ENCODE data around the gene HOXC9.

Gene HOXC9

GRCh38 chr12:53991077-53991460 lies 8.9 kb upstream of the HOXC9 start:
- no peak for TF ChIP-seq POLR2AphosphoS5 (IDR thresholded peaks at IDR 0.05; ENCODE audit: low read depth, low read length)
- TF ChIP-seq TAF1 (IDR thresholded peaks at IDR 0.05; ENCODE audit: borderline replicate concordance, insufficient read depth, low read length) = no peak
- TF ChIP-seq FOXP2 (optimal IDR thresholded peaks at IDR 0.05; ENCODE audit: borderline replicate concordance, extremely low read depth, extremely low read length, insufficient read depth) = no peak
- TF ChIP-seq, protein P1, sequence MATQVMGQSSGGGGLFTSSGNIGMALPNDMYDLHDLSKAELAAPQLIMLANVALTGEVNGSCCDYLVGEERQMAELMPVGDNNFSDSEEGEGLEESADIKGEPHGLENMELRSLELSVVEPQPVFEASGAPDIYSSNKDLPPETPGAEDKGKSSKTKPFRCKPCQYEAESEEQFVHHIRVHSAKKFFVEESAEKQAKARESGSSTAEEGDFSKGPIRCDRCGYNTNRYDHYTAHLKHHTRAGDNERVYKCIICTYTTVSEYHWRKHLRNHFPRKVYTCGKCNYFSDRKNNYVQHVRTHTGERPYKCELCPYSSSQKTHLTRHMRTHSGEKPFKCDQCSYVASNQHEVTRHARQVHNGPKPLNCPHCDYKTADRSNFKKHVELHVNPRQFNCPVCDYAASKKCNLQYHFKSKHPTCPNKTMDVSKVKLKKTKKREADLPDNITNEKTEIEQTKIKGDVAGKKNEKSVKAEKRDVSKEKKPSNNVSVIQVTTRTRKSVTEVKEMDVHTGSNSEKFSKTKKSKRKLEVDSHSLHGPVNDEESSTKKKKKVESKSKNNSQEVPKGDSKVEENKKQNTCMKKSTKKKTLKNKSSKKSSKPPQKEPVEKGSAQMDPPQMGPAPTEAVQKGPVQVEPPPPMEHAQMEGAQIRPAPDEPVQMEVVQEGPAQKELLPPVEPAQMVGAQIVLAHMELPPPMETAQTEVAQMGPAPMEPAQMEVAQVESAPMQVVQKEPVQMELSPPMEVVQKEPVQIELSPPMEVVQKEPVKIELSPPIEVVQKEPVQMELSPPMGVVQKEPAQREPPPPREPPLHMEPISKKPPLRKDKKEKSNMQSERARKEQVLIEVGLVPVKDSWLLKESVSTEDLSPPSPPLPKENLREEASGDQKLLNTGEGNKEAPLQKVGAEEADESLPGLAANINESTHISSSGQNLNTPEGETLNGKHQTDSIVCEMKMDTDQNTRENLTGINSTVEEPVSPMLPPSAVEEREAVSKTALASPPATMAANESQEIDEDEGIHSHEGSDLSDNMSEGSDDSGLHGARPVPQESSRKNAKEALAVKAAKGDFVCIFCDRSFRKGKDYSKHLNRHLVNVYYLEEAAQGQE (IDR thresholded peaks at IDR 0.05; ENCODE audit: insufficient read depth in 1 of 2, low read depth in 2 of 2, low read length in 2 of 2) = no peak
- TF ChIP-seq SIN3A (IDR thresholded peaks at IDR 0.05; ENCODE audit: borderline replicate concordance, insufficient read depth, low read length) = no peak

DNA sequence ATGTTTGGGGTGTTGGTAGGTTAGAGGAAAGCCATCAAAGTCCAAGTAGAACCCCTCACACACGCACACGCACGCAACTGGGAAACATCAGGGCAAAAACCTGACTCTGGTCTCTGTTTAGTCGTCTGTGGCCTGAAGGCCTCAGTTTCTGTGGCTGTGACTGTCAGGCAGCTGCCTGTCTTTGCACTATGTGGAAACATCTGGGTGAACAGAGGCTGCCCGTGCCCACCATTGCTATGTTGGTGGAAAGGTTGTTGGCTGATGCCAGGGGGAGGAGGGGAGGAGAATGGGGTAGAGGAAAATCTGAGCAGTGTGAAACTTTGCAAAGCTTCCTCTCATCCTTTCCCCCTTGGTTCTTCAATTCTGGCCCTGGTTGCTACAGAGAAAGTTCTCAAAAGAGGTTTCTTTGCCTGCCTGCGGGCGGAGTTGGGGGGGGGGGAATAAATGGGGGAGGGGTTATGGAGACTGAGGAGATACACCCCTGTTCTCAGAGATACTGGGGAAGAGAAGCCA lies 7.5 kb upstream of the HOXC9 start:
- TF ChIP-seq FOXP2 (optimal IDR thresholded peaks at IDR 0.05; ENCODE audit: borderline replicate concordance, extremely low read depth, extremely low read length, insufficient read depth) (no peak), POLR2AphosphoS5 (IDR thresholded peaks at IDR 0.05; ENCODE audit: low read depth, low read length) (no peak), SIN3A (IDR thresholded peaks at IDR 0.05; ENCODE audit: borderline replicate concordance, insufficient read depth, low read length) (no peak), TAF1 (IDR thresholded peaks at IDR 0.05; ENCODE audit: borderline replicate concordance, insufficient read depth, low read length) (no peak)
- TF ChIP-seq, protein P1 (IDR thresholded peaks at IDR 0.05; ENCODE audit: insufficient read depth in 1 of 2, low read depth in 2 of 2, low read length in 2 of 2) = no peak

DNA sequence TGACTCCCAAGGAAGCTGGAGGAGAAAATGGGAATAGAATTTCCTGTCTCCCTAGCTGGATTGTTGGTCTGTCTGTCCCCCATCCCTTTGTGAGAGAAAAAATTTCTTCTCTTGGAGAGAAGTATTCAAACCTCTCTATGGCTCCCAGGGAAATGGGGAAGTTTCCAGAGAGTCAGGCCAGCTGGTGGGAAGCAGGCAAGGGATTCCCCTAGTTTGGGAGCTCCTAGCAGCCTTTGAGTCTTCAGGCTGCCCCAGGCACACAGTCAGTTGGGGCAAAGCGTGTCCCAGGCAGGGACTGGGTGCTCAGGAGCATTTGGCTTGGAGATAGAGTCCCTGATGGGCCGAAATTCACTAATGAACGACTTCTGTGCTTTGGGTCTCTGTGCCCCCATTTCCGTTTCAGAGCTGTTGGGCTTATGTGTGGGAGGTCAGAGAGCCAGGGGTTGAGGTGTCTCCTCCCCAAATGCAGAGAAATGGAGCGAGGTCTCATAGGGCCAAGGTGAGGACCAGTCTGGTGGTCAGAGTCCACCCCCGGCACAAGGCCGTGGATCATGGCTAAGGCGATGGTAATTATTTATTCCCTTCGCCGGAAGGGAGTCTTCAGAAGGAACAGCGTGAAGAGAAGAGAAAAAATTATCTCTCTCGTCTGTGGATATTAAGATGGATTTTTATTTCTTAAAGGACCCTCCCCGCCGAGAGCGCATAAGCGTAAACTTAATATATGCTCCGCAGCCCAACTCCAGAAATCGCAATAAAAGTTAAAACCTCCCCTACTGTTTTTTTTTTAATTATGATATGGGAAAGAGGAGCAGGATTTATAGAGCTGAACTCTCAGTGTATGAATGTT lies 6.6 kb upstream of the HOXC9 start:
- no peak for TF ChIP-seq POLR2AphosphoS5 (IDR thresholded peaks at IDR 0.05; ENCODE audit: low read depth, low read length)
- TF ChIP-seq SIN3A (IDR thresholded peaks at IDR 0.05; ENCODE audit: borderline replicate concordance, insufficient read depth, low read length) = no peak
- TF ChIP-seq, protein P1 (IDR thresholded peaks at IDR 0.05; ENCODE audit: insufficient read depth in 1 of 2, low read depth in 2 of 2, low read length in 2 of 2) = no peak
- TF ChIP-seq FOXP2 (optimal IDR thresholded peaks at IDR 0.05; ENCODE audit: borderline replicate concordance, extremely low read depth, extremely low read length, insufficient read depth) = no peak
- no peak for TF ChIP-seq TAF1 (IDR thresholded peaks at IDR 0.05; ENCODE audit: borderline replicate concordance, insufficient read depth, low read length)

DNA sequence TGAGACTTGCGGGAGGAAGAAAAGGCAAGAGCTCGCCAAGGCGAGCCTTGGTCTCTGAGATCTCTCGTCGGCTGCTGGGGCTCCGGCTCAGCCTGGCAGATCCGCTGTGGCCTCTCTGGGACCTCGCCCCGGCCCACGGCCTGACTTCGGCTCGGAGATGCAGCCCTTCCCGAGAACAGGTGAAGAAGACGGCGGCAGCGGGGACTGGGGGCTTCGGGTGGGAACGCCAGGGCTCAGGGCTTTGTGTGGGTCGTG lies 6.0 kb upstream of the HOXC9 start:
- TF ChIP-seq, protein P1 (IDR thresholded peaks at IDR 0.05; ENCODE audit: insufficient read depth in 1 of 2, low read depth in 2 of 2, low read length in 2 of 2) = no peak
- TF ChIP-seq FOXP2 (optimal IDR thresholded peaks at IDR 0.05; ENCODE audit: borderline replicate concordance, extremely low read depth, extremely low read length, insufficient read depth) (no peak), TAF1 (IDR thresholded peaks at IDR 0.05; ENCODE audit: borderline replicate concordance, insufficient read depth, low read length) (no peak), POLR2AphosphoS5 (IDR thresholded peaks at IDR 0.05; ENCODE audit: low read depth, low read length) (no peak), SIN3A (IDR thresholded peaks at IDR 0.05; ENCODE audit: borderline replicate concordance, insufficient read depth, low read length) (no peak)

All from PFSK-1 (cell line).